A673 (cell line): Measurements from ENCODE around the gene CTDSP1. TPM values are rescaled to one million over a fixed set of nuclear protein-coding genes. Genes with fewer than 3 reads are reported as not detected.

Experiments
- BruUV-seq: library from RNA; stranded (reverse); fragments of 400-500 nt; replicated peaks from 2 replicates; lab custom pipeline; 2021; lab: Mats Ljungman, UMichigan
- CTCF ChIA-PET: fragments of 300-600 bp; sonication (Branson Sonifier 250); formaldehyde crosslinking; loops from one replicate; lab custom pipeline; 2022; ENCODE audit warnings: antibody characterized with exemption; lab: Charles Lee
- POLR2A ChIA-PET: fragments of 300-600 bp; sonication (Branson Sonifier 250); formaldehyde crosslinking; loops from one replicate; lab custom pipeline; 2022; ENCODE audit warnings: antibody characterized with exemption; ENCODE audit not compliant: low non-redundant PET; lab: Charles Lee
- DNase-seq: peaks from one replicate; pipeline ENCODE4 v3.0.0-alpha.2; 2015; ENCODE audit warnings: low spot score
- H3K27ac ChIP-seq: fragments of 200-600 bp; sonication (generic); 2 replicates; pipeline ENCODE4 v1.5.1; 2016; ENCODE audit warnings: mixed run types, low read depth, mild to moderate bottlenecking, mixed read lengths, antibody characterized with exemption, low read length; ENCODE audit not compliant: poor library complexity, severe bottlenecking
- H3K27me3 ChIP-seq: fragments of 200-600 bp; sonication (generic); replicated peaks from 2 replicates; pipeline ENCODE4 v1.6.1; 2017; ENCODE audit warnings: mixed run types, low read depth, mild to moderate bottlenecking, mixed read lengths, antibody characterized with exemption, low read length; ENCODE audit not compliant: insufficient read depth, poor library complexity
- H3K36me3 ChIP-seq: fragments of 200-600 bp; sonication (generic); 2 replicates; pipeline ENCODE4 v1.6.1; 2016; ENCODE audit warnings: mixed run types, mild to moderate bottlenecking, mixed read lengths, antibody characterized with exemption, low read length; ENCODE audit not compliant: insufficient read depth, poor library complexity, severe bottlenecking
- H3K4me1 ChIP-seq: fragments of 200-600 bp; sonication (generic); 2 replicates; pipeline ENCODE4 v1.6.1; 2017; ENCODE audit warnings: mixed run types, mild to moderate bottlenecking, mixed read lengths, antibody characterized with exemption, low read length; ENCODE audit not compliant: insufficient read depth, poor library complexity, severe bottlenecking
- H3K4me3 ChIP-seq: fragments of 200-600 bp; sonication (generic); 2 replicates; pipeline ENCODE4 v1.5.1; 2016; ENCODE audit warnings: low read depth, mixed run types, mild to moderate bottlenecking, mixed read lengths, low read length; ENCODE audit not compliant: poor library complexity, severe bottlenecking
- H3K9me3 ChIP-seq: fragments of 200-600 bp; sonication (generic); 2 replicates; pipeline ENCODE4 v1.6.1; 2016; ENCODE audit warnings: mixed run types, low read depth, mild to moderate bottlenecking, mixed read lengths, antibody characterized with exemption, low read length; ENCODE audit not compliant: poor library complexity, severe bottlenecking
- CTCF ChIP-seq: fragments of 300-800, 200-600 bp; sonication (generic); conservative IDR thresholded peaks from 2 replicates; pipeline ENCODE4 v1.5.1; 2017; ENCODE audit warnings: low read depth, mild to moderate bottlenecking, antibody characterized with exemption, low read length, moderate library complexity, mixed read lengths
- EZH2 ChIP-seq: fragments of 200-600 bp; sonication (generic); IDR thresholded peaks from 2 replicates; pipeline ENCODE4 v1.6.1; 2017; ENCODE audit warnings: borderline replicate concordance, low read depth, mild to moderate bottlenecking, mixed read lengths, antibody characterized with exemption, low read length; ENCODE audit not compliant: poor library complexity, severe bottlenecking
- intact Hi-C: fragments of 100-400 bp; cut with micrococcal nuclease; formaldehyde crosslinking; loops from one replicate; pipeline ENCODE4 v1.10.0; 2022; ENCODE audit not compliant: unreplicated experiment
- total RNA-seq: library from RNA; stranded (reverse); gene quantifications from 2 replicates; pipeline ENCODE4 v1.2.3, GENCODE V29; 2021

Gene CTDSP1
- total RNA-seq, 1 experiment from 2014 or later, result 72.3 TPM

- H3K27me3 ChIP-seq, result no peaks in the 10 kb centered on the region
- POLR2A ChIA-PET, result no interaction called here
- no peak for DNase-seq
- H3K9me3 ChIP-seq, result no peaks in the 10 kb centered on the region
- CTCF ChIA-PET, result no interaction called here
- TF ChIP-seq EZH2, result no peak
- TF ChIP-seq CTCF, result no peak
- no peak overlapping the region for H3K4me3 ChIP-seq
- H3K4me1 ChIP-seq, result no peaks in the 10 kb centered on the region
- intact Hi-C loops, result no loop called here
- no peaks in the 10 kb centered on the region for H3K36me3 ChIP-seq
- no peak overlapping the region for H3K27ac ChIP-seq
- no TSS peak for BruUV-seq
These were observed 38.3 kb downstream of the CTDSP1 start for GRCh38 chr2:218437969-218438368.

- no peaks in the 10 kb centered on the region for H3K27me3 ChIP-seq
- no peak overlapping the region for H3K27ac ChIP-seq
- TF ChIP-seq CTCF, result no peak
- no peak for TF ChIP-seq EZH2
- BruUV-seq, result no TSS peak
- ChIA-PET CTCF (no interaction called here), POLR2A (interaction anchor here (0.7 kb wide), 1 partner anchor 12 kb away, joined by 7 read pairs; no protein-coding TSS in a partner anchor)
- intact Hi-C loops, result no loop called here
- H3K4me1 ChIP-seq, result no peaks in the 10 kb centered on the region
- no peaks in the 10 kb centered on the region for H3K9me3 ChIP-seq
- no peak overlapping the region for H3K4me3 ChIP-seq
- no peaks in the 10 kb centered on the region for H3K36me3 ChIP-seq
- no peak for DNase-seq
These were observed 38.9 kb downstream of the CTDSP1 start for GRCh38 chr2:218438596-218438995.

GRCh38 chr2:218444692-218445357 is 45.2 kb downstream of the CTDSP1 start:
- Histone ChIP-seq H3K27ac (no peak overlapping the region), H3K36me3 (peaks cover 10% of the 10 kb centered on the region), H3K4me1 (no peaks in the 10 kb centered on the region), H3K9me3 (no peaks in the 10 kb centered on the region), H3K27me3 (no peaks in the 10 kb centered on the region), H3K4me3 (no peak overlapping the region)
- DNase-seq, result no peak
- BruUV-seq, result no TSS peak
- intact Hi-C loops, result no loop called here
- TF ChIP-seq EZH2, result no peak
- CTCF ChIA-PET, result no interaction called here
- POLR2A ChIA-PET, result no interaction called here

- Histone ChIP-seq H3K36me3 (peaks cover 12% of the 10 kb centered on the region), H3K27me3 (no peaks in the 10 kb centered on the region), H3K4me3 (no peak overlapping the region), H3K4me1 (no peaks in the 10 kb centered on the region), H3K27ac (no peak overlapping the region), H3K9me3 (no peaks in the 10 kb centered on the region)
- ChIA-PET POLR2A (no interaction called here), CTCF (no interaction called here)
- DNase-seq, result no peak
- no TSS peak for BruUV-seq
- TF ChIP-seq CTCF, result no peak
- TF ChIP-seq EZH2, result no peak
- intact Hi-C loops, result no loop called here
These were observed 45.9 kb downstream of the CTDSP1 start for GRCh38 chr2:218445602-218446001.
